SJCRH30 (cell line): Measurements from ENCODE around the gene ALG12. TPM values are rescaled to one million over a fixed set of nuclear protein-coding genes. Genes with fewer than 3 reads are reported as not detected.

Source experiments
- DNase-seq, 2 experiments: peaks; one replicate each; pipeline ENCODE4 v3.0.0-alpha.2; 2015 to 2020
- H3K27ac ChIP-seq: fragments of 250-450 bp; sonication (Bioruptor Pico); 2 replicates; pipeline ENCODE4 v1.5.1; 2020; ENCODE audit warnings: mild to moderate bottlenecking, moderate library complexity
- H3K27me3 ChIP-seq: fragments of 250-450 bp; sonication (Bioruptor Pico); 2 replicates; pipeline ENCODE4 v1.5.1; 2020; ENCODE audit warnings: mild to moderate bottlenecking, moderate library complexity
- H3K36me3 ChIP-seq: fragments of 250-450 bp; sonication (Bioruptor Pico); 2 replicates; pipeline ENCODE4 v1.5.1; 2020; ENCODE audit warnings: mild to moderate bottlenecking, moderate library complexity
- H3K4me1 ChIP-seq: fragments of 250-450 bp; sonication (Bioruptor Pico); 2 replicates; pipeline ENCODE4 v1.5.1; 2020; ENCODE audit warnings: mild to moderate bottlenecking, moderate library complexity
- H3K4me3 ChIP-seq: fragments of 250-450 bp; sonication (Bioruptor Pico); 2 replicates; pipeline ENCODE4 v1.5.1; 2020; ENCODE audit warnings: mild to moderate bottlenecking, moderate library complexity
- H3K9me3 ChIP-seq: fragments of 250-450 bp; sonication (Bioruptor Pico); replicated peaks from 2 replicates; pipeline ENCODE4 v1.5.1; 2020; ENCODE audit warnings: mild to moderate bottlenecking, moderate library complexity
- total RNA-seq: library from RNA; depleted of rRNA; stranded (reverse); fragments of >200 nt; shearing (Covaris generic); gene quantifications from 2 replicates; pipeline ENCODE4 v1.2.3, GENCODE V29; 2014

ALG12 gene
- total RNA-seq, 1 experiment from 2014 or later, result 24.3 TPM

DNA sequence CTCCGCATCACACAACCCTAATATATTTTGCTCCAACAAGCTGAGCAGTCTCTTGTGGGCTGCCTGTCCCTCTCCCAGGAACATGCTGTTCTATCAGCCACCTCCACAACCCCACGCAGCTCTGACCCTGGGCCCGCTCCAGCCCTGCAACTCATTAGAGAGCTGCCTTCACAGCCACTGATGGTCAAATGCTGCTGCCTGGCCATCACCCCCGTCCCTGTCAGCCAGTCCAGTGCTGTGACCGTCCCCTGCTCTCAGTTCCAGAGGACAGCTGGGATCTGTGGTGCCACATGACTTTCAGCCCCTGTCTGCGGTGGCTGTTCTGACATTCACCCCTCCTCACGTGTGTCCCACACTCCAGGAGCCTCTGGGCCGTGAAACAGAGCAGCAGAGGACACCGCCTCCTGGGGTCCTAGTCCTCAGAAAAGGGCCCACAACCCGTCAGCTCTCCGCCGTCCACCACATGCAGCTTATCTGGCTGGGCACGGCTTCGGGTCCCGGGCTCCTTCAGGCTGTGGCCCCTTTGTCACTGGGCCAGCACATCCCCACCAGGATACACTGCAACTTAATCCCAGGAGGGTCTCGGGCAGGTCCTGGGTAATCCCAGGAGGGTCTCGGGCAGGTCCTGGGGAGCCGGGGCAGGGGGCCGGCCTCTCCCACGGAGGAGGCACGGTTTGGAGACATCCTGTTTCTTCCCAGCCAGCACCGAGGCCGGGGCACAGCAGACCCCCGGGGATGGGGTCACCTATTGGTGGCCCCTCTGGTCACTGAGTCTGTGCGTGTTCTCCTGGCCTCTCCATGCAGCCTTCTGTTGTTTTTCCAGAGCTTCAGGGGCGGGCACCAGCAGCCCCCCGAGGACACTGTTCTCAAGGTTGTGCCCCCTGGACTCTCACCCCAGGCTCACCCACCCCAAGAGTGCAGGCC, 15.3 kb upstream of the ALG12 start:
- DNase-seq, result peak in 1 of 2 experiments; percentile 56
- Histone ChIP-seq H3K27me3 (no peaks in the 10 kb centered on the region), H3K36me3 (no peaks in the 10 kb centered on the region), H3K4me1 (peaks cover 46% of the 10 kb centered on the region), H3K27ac (no peak overlapping the region; the same call in 1 of the 2 replicates), H3K9me3 (no peaks in the 10 kb centered on the region), H3K4me3 (no peak overlapping the region)

DNA sequence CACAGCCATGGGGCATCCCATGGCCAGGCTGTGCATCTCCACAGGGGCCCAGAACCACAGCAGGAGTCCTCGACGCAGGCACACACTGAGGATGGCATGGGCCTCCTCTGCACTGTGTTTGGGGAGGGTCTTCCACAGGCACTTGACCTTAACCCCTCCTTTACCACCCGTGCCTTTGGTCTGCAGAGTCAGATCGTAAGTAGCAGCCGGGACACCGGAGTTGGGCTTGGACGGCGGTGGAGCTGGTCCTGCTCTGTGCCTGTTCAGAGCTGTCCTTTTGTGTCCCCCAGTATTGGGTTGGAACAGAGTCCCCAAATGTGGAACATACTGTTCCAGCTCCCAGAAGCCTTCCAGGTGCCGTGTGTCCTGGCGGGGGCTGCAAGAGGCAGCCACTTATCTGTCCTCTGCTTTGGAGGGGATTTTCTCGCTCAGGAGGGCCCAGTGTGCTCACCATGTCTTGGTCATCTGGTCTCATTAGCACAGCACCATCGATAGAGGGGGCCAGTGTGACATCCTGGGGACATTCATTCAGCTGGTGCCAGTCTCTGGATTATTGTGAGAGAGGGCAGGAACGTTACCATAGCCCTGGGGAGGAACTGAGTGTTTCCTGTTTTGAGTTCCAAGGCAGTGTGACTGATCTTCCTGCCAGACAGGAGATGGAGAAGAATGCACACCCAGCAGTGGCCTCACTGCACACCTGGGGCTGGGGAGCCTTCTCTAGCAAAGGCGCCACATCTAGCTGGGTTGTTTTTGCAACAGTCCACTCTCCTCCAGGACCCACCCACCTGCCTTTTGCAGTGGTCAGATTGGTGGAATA, 12.6 kb upstream of the ALG12 start:
- peak; percentile 83 to 92 for DNase-seq
- no peak overlapping the region for H3K27ac ChIP-seq
- H3K4me1 ChIP-seq, result peaks cover 24% of the 10 kb centered on the region
- no peaks in the 10 kb centered on the region for H3K27me3 ChIP-seq
- H3K9me3 ChIP-seq, result no peaks in the 10 kb centered on the region
- no peaks in the 10 kb centered on the region for H3K36me3 ChIP-seq
- H3K4me3 ChIP-seq, result no peak overlapping the region

DNA sequence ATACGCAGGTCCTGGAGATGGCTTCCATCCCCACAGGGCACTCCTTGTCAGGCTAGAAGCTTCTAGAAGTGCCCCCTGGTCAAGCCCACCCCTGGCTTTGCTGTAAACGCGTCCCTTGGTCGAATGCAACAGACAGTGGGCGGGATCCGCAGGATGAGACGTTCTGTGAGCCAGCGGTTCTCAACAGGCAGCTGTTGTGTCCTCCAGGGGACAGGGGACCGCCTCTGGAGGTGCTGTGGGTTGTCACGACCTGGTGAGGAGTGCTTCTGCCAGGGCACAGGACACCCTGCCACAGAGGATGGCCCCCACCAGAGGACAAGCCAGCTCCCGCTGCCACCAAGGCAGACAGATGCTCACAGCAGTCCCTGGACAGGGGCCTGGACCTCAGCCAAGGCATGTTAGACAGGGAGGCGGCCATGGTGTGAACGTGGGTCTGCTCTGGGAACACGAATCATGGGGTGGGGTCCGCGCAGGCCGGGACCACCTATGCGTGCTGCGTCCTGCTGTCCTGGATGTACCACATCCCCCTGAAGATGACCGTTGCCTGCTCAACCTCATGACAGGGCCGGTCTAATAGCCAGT, 11.8 kb upstream of the ALG12 start:
- no peak overlapping the region for H3K27ac ChIP-seq
- no peak overlapping the region for H3K4me3 ChIP-seq
- H3K27me3 ChIP-seq, result no peaks in the 10 kb centered on the region
- peaks cover 24% of the 10 kb centered on the region for H3K4me1 ChIP-seq
- DNase-seq, result no peak
- H3K36me3 ChIP-seq, result no peaks in the 10 kb centered on the region
- H3K9me3 ChIP-seq, result no peaks in the 10 kb centered on the region

DNA sequence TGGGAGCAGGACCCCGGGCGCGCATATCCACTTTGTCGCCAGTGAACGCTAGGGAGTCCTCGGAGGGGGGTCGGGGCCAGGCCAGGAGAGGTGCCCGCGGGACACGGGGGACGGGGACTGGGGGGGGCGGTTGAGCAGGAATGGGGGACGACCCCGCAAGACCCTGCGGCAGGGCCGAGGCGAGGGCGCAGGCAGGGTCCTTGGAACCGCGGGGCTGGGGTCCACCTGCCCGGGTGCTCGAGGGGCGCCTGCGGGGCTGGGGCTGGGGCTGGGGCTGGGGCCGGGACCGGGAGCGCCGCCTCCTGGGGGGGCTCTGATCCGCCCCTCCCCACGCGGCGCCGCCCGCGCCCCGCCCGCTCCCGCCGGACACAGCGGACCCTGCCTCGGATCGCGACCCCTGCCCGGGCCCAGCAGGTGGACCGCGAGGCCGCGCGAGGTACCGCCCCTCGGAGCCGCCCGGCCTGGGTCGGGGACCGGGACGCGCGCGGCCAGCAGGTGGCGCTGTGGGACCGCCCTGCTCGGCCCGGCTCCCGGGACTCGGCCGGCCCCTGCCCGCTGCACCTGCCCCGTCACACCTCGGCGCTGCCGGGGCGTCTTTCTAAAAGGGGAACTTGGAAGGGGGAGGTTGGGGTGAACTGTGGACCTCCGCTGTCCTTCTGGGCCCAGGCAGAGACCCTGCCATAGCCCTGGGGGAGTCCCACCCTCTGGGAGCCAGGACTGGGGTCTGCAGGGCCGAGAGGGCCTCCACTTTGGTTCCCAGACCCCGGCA, 11.2 kb upstream of the ALG12 start:
- H3K27ac ChIP-seq, result no peak overlapping the region
- H3K4me1 ChIP-seq, result peaks cover 18% of the 10 kb centered on the region
- peak; percentile 59 to 77 for DNase-seq
- H3K4me3 ChIP-seq, result no peak overlapping the region
- no peaks in the 10 kb centered on the region for H3K27me3 ChIP-seq
- H3K9me3 ChIP-seq, result no peaks in the 10 kb centered on the region
- H3K36me3 ChIP-seq, result no peaks in the 10 kb centered on the region

DNA sequence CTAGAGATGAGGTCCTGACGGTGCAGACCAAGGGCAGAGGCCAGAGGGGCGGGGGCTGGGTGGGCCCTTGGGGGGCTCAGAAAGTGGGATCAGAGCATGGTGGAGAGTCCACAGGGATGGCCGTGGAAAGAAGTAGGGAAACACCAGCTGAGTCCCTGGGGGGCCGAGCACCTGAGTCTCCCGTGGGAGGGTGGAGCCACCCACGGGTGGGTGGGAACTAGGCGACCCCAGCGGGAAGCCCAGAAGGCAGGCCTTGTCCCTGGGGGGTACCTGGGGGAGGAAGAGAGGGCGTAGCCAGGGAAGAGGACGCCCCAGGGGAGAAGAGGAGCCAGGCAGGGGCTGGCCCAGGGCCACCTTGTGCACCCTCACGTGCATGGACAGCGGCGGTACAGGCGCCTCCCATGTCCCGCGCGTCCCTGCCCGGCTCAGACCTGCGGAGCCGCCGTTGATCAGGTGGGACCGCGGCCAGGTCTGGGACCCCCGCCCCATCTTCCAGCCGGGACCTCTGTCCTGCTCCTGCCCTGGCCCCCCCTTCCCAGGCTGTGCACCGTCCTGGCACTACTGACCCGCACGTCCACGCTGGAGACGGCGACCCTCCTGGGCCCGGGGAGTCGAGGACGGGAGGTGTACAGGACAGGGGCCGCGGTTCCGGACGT, 10.4 kb upstream of the ALG12 start:
- Histone ChIP-seq H3K4me3 (no peak overlapping the region), H3K4me1 (peaks cover 11% of the 10 kb centered on the region), H3K36me3 (no peaks in the 10 kb centered on the region), H3K27me3 (no peaks in the 10 kb centered on the region), H3K9me3 (no peaks in the 10 kb centered on the region), H3K27ac (no peak overlapping the region)
- no peak for DNase-seq

DNA sequence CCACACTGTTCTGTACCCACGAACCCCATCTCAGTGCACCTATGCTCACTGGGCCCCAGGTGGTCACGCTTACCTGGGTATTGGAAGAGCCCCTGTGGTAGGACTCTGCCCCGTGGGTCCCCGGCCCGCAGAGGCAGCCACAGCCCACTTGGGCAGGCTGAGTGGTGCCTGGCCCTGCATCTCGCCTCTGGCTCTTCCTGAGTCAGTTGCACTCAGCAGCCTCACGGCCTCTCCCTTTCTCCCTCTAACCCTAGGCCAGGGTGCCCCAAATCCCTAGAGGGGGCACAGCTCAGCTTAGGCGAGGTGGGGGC, 9.9 kb upstream of the ALG12 start:
- no peaks in the 10 kb centered on the region for H3K36me3 ChIP-seq
- H3K27me3 ChIP-seq, result no peaks in the 10 kb centered on the region
- no peak overlapping the region for H3K4me3 ChIP-seq
- peaks cover 8% of the 10 kb centered on the region for H3K4me1 ChIP-seq
- H3K27ac ChIP-seq, result no peak overlapping the region
- no peak for DNase-seq
- H3K9me3 ChIP-seq, result no peaks in the 10 kb centered on the region

DNA sequence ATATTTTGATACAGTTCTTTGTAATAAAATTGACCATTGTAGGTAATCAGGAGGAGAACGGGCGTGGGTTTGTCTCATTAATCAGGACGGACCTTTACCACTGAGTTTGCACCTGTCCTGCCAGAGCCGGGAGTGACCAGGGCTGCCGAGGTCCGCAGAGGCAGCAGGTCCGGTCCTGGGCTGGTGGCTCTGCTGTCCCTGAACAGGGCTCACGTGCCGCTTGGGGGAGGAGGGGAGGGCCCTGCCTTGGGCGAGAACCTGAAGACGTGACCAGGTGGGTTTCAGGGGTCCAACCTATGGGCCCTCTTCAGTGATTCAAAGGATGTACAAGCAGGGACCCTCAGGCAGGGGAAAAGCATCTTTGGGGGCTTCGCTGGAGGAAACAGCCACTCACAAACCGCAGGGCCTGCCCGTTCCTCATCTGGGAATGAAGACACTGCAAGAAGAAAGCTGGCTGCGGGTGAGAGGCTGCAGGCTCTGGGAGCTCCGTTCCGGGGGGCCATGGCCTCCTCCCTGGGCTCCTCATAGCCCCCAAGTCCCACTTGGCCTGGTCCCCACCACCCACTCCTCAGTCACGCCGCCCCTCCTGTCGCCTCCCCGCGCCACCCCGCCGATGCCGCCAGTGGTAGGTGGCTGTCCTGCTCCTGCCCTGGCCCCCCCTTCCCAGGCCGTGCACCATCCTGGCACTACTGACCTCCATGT, 9.4 kb upstream of the ALG12 start:
- no peaks in the 10 kb centered on the region for H3K27me3 ChIP-seq
- H3K36me3 ChIP-seq, result no peaks in the 10 kb centered on the region
- H3K9me3 ChIP-seq, result no peaks in the 10 kb centered on the region
- H3K27ac ChIP-seq, result no peak overlapping the region
- no peak overlapping the region for H3K4me3 ChIP-seq
- H3K4me1 ChIP-seq, result peaks cover 8% of the 10 kb centered on the region
- DNase-seq, result no peak

DNA sequence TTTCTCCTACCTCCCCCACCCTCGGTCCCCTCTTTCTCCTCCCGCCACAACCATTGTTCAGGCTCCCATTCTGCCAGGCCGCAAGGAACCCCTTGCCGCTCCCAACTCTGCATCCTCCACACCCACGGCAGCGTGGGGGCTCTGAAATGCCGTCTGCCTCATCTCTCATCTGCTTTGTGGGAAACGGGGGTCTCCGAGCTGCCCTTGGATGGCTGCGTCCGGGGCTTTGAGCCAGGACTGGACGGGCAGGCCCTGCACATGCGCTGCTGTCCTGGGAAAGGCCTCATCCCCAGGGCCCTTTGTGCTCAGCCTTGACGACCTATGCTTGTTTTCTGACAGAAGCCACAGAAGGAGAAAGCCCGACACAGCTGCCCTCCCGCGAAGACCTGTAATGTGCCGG, 8.7 kb upstream of the ALG12 start:
- Histone ChIP-seq H3K4me3 (no peak overlapping the region), H3K9me3 (no peaks in the 10 kb centered on the region), H3K36me3 (no peaks in the 10 kb centered on the region), H3K4me1 (peaks cover 8% of the 10 kb centered on the region), H3K27me3 (no peaks in the 10 kb centered on the region), H3K27ac (no peak overlapping the region)
- DNase-seq, result no peak

DNA sequence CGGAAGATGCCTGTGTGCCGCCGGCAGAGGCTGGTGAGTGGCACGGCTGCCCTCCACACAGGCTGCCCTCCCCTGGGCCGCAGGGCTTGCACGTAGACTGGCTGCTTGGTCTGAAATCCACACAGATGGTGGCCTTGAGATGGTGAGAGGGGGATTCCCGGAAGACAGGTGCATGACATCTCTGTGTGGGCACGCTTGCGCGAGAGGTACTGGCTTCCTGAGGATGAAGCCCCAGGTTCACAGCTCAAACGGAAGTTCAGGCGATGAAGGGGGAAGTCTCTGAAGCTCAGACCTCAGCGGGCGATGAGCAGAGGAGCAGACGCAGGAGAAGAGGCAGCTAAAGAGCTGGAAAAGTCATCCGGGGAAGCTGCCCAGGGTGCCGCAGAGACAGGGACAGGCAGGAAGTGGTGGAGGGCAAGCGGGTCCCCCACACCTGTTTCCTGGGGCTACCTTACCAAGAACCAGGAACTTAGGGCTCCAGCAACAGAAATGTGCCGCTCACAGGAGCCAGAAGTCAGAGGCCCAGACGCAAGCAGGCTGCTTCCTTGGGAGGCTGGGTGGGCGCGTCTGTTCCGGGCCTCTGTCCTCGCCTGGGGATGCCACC, 7.4 kb upstream of the ALG12 start:
- Histone ChIP-seq H3K4me1 (no peaks in the 10 kb centered on the region), H3K27ac (no peak overlapping the region), H3K27me3 (no peaks in the 10 kb centered on the region), H3K9me3 (no peaks in the 10 kb centered on the region), H3K36me3 (no peaks in the 10 kb centered on the region), H3K4me3 (no peak overlapping the region)
- DNase-seq, result no peak

DNA sequence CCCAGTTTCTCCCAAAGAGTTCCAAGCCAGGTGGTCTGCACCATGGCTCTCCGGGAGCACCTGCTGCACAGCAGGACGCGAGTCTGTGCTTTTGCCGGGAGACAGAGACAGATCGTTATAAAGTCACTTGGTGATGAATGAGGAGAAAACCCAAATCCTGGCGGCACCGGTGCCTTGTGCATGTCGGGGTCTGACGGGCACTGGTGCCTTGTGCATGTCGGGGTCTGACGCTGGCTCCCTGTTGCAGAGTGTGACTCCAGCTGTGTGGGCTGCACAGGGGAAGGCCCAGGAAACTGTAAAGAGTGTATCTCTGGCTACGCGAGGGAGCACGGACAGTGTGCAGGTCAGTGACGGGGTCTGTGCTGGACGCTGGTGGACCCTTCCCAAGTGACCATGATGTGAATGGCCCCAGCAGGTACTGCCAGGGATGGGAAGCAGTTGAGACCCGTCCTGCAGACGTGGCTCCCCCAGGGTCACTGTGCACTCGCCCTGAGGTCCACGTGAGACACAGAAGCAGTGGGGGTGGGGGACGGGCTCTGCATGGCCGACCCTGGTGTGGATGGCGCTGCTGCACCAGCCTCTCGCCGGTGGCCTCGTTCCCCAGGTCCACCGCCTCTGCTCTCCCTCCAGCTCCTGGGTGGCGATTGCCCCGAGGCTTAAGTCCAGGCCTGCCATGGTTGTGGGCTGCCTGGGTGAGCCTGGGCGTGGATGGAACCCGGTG, 6.0 kb upstream of the ALG12 start:
- no peaks in the 10 kb centered on the region for H3K9me3 ChIP-seq
- H3K4me3 ChIP-seq, result no peak overlapping the region
- no peaks in the 10 kb centered on the region for H3K27me3 ChIP-seq
- DNase-seq, result no peak
- H3K36me3 ChIP-seq, result no peaks in the 10 kb centered on the region
- H3K4me1 ChIP-seq, result no peaks in the 10 kb centered on the region
- no peak overlapping the region for H3K27ac ChIP-seq

DNA sequence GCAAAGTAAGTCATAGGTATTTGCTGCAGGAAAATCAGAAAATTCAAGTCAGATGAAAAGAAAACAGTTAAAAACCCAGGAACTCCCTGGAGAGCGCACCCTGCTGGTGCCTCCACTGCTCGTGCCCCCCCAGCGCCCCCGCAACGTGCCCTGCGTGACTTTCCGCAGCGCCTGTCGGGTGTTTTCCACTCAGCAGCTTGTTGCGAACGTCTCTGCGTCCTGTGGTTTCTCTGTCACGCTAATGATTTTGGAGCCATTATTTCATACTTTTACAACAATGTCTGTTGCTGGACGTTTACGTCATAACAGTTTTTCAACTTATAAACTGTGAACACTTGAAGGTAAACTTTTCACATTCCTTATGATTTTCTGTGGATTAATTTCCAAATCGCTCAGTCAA, 5.2 kb upstream of the ALG12 start:
- Histone ChIP-seq H3K4me3 (no peak overlapping the region), H3K9me3 (no peaks in the 10 kb centered on the region), H3K4me1 (no peaks in the 10 kb centered on the region), H3K27me3 (no peaks in the 10 kb centered on the region), H3K27ac (no peak overlapping the region), H3K36me3 (no peaks in the 10 kb centered on the region)
- no peak for DNase-seq

DNA sequence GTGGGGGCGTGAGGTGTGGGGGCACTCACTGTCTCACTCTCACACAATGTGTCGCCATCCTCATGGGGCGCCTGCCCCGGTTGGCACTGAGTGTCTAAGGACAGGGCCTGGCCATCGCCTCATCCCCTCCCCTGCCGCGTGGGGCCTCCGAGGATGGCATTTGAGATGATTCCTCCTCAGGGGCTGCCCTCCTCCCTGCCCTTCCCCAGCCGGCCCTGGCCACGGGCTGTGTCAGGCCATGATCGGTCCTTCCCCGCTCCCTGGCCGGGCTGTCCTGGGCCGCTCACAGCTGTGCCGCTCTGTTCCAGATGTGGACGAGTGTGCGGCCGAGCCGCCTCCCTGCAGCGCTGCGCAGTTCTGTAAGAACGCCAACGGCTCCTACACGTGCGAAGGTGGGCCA, 4.7 kb upstream of the ALG12 start:
- Histone ChIP-seq H3K27me3 (no peaks in the 10 kb centered on the region), H3K27ac (no peak overlapping the region), H3K4me1 (no peaks in the 10 kb centered on the region), H3K36me3 (no peaks in the 10 kb centered on the region), H3K4me3 (no peak overlapping the region), H3K9me3 (no peaks in the 10 kb centered on the region)
- DNase-seq, result no peak

DNA sequence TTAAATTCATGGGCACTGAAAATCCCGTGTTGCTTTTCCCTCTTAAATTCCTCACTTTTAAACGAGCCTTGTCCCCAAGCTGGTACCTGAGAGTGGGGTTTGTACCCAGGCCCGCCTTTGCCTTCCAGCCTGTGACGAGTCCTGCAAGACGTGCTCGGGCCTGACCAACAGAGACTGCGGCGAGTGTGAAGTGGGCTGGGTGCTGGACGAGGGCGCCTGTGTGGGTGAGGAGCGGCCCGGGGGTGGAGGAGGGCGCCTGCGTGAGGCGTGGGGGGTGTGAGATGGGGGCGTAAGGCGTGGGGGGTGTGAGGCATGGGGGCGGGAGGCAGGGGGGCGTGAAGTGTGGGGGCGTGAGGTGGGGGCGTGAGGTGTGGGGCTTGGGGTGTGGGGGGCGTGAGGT, 4.2 kb upstream of the ALG12 start:
- Histone ChIP-seq H3K9me3 (no peaks in the 10 kb centered on the region), H3K27ac (no peak overlapping the region), H3K27me3 (no peaks in the 10 kb centered on the region), H3K4me1 (no peaks in the 10 kb centered on the region; the same call in 1 of the 2 replicates), H3K36me3 (no peaks in the 10 kb centered on the region), H3K4me3 (no peak overlapping the region)
- DNase-seq, result no peak
